ENCODE results near the gene MPO. TPM values are rescaled to one million over a fixed set of nuclear protein-coding genes. Genes with fewer than 3 reads are reported as not detected.

MPO gene
- total RNA-seq, 2 experiments from 2014 or later, result not detected

- CTCF ChIA-PET, result interaction anchor here (0.7 to 2.1 kb wide), 3 partner anchors 10 to 219 kb away, joined by 3 to 8 read pairs (median 5); partner anchors contain the start of gene MKS1
These were observed 51.4 kb downstream of the MPO start for GRCh38 chr17:58229384-58229783.

GRCh38 chr17:58228679-58229078, 52.1 kb downstream of the MPO start:
- CTCF ChIA-PET, result interaction anchor here (1.8 to 2.1 kb wide), 2 partner anchors 9 to 21 kb away, joined by 5 to 8 read pairs; partner anchors contain the start of gene MKS1
- POLR2A ChIA-PET, result no interaction called here

More at GRCh38 chr17:58229384-58229783, 51.4 kb downstream of the MPO start:
- POLR2A ChIA-PET, result interaction anchor here (0.7 kb wide), 1 partner anchor 379 kb away, joined by 3 read pairs; the partner anchor contains the start of gene MRPS23

GRCh38 chr17:58227733-58228132, 53.0 kb downstream of the MPO start:
- ChIA-PET CTCF (interaction anchor here (1.8 to 2.1 kb wide), 2 partner anchors 8 to 22 kb away, joined by 5 to 8 read pairs; partner anchors contain the start of gene MKS1), POLR2A (no interaction called here)

- POLR2A ChIA-PET, result no interaction called here
- CTCF ChIA-PET, result no interaction called here
These were observed 56.4 kb downstream of the MPO start for GRCh38 chr17:58224315-58224714.

Other genes starting within 250 kb of the MPO start
- gene DYNLL2, start 197.5 kb downstream of the MPO start, total RNA-seq, result 10 to 100 TPM; 36.1 to 36.5 TPM
- under 1 TPM; 0.08 to 0.15 TPM for gene OR4D1, start 132.6 kb downstream of the MPO start, total RNA-seq
- gene OR4D2, start 114.0 kb downstream of the MPO start, total RNA-seq, result not detected
- gene EPX, start 88.2 kb downstream of the MPO start, total RNA-seq, result not detected
- gene MKS1, start 61.7 kb downstream of the MPO start, total RNA-seq, result 10 to 100 TPM; 26.4 to 31.8 TPM
- not detected for gene LPO, start 42.4 kb downstream of the MPO start, total RNA-seq
- 1 to 10 TPM; 7.2 to 7.3 TPM for gene TSPOAP1, start 47.9 kb upstream of the MPO start, total RNA-seq
- gene SUPT4H1, start 71.3 kb upstream of the MPO start, total RNA-seq, result 100 to 1,000 TPM; 128 to 143 TPM
- under 1 TPM; 0.67 to 0.78 TPM for gene RNF43, start 136.6 kb upstream of the MPO start, total RNA-seq
- 1 to 10 TPM; 4.5 to 5.1 TPM for gene HSF5, start 207.5 kb upstream of the MPO start, total RNA-seq
- 10 to 100 TPM; 84.3 to 88.7 TPM for gene MTMR4, start 233.7 kb upstream of the MPO start, total RNA-seq